Cardiac fibroblast (primary cell): ENCODE results near the gene TNFRSF13B.
A peak's percentile ranks its signal among the peaks of the same experiment; 100 is the strongest.
"Not testable (repeated sequence)": the region's sequence is repeated elsewhere in the genome, so short reads cannot be mapped to it uniquely, and the experiment has no call there.

Experiments used
- DNase-seq, 2 donors: peaks; one replicate each; pipeline versions ENCODE4 v3.0.0 to v3.0.0-alpha.2; 2010; ENCODE audit warnings: low read depth in 2 of 2
- H3K4me3 ChIP-seq, 2 donors: replicated peaks in 1 of 2; 1 replicate in 1 of 2; 2 replicates in 1 of 2; pipeline ENCODE4 v1.5.1; 2011; ENCODE audit warnings: low read depth in 2 of 2, low read length in 2 of 2, mild to moderate bottlenecking in 2 of 2, moderate library complexity in 1 of 2
- TF ChIP-seq, protein P1 (sequence below): IDR thresholded peaks from one replicate; pipeline ENCODE4 v1.5.1; 2011; ENCODE audit warnings: low read depth, mild to moderate bottlenecking, low read length, inconsistent platforms

The TNFRSF13B gene

DNA sequence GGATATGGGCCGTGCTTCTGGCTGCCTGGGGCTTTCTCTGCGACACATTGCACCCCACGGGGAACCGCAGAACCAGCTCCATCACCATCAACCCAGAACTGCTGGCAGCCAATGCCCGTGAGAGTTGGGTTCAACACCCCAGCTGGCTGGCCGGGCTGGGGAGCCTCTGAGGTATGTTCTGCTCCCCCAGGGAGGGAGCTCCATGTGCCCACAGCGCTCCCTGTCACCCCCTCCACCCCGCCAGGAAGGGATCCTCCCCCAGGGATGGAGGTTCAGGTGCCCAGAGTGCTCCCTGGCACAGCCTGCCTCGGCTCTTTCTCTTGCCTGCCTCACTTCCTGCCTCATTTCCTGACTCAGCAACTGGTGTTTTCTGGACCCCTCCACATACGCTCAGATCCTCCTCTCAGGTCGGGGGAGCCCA lies 46.1 kb upstream of the TNFRSF13B start:
- H3K4me3 ChIP-seq = no peak overlapping the region
- TF ChIP-seq, protein P1, sequence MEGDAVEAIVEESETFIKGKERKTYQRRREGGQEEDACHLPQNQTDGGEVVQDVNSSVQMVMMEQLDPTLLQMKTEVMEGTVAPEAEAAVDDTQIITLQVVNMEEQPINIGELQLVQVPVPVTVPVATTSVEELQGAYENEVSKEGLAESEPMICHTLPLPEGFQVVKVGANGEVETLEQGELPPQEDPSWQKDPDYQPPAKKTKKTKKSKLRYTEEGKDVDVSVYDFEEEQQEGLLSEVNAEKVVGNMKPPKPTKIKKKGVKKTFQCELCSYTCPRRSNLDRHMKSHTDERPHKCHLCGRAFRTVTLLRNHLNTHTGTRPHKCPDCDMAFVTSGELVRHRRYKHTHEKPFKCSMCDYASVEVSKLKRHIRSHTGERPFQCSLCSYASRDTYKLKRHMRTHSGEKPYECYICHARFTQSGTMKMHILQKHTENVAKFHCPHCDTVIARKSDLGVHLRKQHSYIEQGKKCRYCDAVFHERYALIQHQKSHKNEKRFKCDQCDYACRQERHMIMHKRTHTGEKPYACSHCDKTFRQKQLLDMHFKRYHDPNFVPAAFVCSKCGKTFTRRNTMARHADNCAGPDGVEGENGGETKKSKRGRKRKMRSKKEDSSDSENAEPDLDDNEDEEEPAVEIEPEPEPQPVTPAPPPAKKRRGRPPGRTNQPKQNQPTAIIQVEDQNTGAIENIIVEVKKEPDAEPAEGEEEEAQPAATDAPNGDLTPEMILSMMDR = no peak
- no peak for DNase-seq

DNA sequence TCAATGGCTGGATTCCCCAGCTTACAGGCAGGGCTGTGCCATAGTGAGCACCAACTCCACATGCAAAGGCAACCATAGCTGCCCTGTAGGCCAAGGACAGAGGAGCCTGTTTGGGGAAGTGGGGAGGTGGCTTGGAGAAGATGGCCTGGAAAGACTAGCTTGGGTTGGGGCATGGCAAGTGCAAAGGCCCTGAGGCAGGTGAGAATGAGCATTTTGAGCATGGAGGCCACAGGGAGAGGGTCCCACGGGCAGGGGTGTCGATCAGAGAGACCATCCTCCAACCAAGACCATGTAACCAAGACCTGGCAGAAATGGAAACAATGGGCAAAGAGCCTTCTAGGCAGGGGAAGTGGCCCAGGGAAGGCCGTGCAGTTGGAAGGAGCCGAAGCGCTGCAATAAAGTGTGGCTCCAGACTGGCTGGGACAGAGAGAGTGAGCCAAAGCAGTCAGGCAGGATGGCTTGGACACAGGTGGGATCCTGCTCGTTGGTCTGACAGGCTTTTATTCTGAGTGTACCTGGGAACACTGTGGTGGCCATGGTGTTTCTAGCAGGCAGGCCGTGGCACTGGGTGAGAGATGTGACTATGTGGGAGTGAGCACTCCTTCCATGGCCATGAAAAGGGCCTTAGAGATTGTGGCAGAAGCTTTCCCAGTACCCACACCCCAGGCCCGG lies 45.6 kb upstream of the TNFRSF13B start:
- DNase-seq = no peak
- TF ChIP-seq, protein P1 = no peak
- no peak overlapping the region for H3K4me3 ChIP-seq

DNA sequence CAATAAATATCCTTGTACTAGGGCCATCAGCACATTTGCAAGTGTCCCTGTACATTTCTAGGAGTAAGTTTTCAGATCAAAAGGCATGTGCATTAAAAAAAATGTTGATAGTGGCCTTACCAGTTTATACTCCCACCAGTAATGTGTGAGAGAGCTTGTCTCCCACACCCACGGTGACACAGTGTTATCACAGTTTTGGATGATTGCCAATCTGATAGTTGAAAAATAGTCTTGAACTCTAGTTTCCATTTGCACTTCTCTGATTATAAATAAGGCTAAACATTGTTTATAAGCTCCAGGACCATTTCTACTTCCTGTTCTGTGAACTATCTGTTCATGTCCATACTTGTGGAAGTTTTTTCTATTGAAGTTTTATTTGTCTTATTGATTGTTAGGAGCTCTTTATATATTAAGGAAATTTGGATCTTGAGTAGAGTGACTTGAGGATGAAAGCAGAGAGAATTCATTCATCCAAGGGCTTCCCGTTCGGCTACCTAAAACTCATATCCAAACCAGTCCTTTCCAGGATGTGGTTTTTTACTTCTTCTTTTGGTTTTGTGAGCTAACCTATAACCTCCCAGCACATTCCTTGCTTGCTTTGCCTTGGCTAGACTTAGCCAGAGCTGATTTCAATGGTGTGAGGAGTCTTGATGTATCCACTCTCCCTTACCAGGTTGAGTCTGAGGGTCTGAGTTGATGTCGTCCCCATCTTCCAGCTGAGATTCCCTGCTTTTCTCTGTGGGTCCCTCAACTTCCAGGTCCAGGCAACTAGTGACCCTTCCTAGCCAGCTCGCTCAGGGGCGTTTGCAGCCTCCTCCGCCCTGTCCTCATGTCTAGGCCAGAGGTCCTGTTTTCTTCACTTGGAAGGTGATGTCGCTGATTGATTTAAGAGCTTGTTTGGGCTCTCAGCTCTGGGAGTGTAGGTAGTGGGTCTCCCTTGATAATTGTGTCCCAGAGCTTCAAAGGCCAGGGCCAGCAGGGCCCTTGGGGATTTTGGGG lies 44.6 kb upstream of the TNFRSF13B start:
- H3K4me3 ChIP-seq, DNase-seq: not testable (repeated sequence)

DNA sequence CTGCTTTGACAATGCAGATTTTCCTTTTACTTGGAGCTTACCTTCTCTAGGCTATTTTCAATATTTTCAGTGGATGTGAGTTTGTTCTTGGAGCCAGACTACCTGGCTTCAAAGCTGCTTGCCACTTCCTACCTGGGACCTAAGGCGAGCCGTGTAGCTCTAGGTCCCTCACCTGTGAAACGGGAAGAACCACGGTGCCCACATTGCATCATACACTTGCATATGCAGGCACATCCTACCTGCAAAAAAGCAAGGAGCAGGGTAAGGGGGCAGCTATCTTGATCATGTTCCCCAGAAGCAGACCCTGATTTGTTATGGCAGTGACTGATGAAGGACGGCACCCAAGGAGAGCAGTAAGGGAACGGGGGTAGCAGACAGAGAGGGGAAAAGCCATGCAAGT lies 43.3 kb upstream of the TNFRSF13B start:
- TF ChIP-seq, protein P1 = no peak
- H3K4me3 ChIP-seq = no peak overlapping the region
- DNase-seq = no peak

DNA sequence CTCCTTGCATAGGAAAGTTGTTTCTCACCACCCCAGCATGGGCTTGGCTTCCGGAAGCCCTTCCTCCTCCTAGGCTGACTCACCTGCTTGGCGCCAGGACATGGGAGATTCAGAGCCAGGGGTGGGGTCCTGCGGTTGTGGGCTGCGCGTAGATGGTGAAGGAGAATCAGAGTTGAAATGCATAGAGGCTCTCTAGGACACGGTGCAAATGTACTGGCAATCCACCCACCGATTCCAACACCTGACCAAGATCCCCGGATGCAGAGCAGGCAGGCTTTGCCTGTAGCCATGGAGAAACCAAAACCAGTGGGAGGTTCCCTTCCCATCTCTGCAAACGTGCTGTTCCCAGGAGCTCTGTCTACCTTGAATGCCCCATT lies 42.8 kb upstream of the TNFRSF13B start:
- H3K4me3 ChIP-seq = not testable (repeated sequence)

DNA sequence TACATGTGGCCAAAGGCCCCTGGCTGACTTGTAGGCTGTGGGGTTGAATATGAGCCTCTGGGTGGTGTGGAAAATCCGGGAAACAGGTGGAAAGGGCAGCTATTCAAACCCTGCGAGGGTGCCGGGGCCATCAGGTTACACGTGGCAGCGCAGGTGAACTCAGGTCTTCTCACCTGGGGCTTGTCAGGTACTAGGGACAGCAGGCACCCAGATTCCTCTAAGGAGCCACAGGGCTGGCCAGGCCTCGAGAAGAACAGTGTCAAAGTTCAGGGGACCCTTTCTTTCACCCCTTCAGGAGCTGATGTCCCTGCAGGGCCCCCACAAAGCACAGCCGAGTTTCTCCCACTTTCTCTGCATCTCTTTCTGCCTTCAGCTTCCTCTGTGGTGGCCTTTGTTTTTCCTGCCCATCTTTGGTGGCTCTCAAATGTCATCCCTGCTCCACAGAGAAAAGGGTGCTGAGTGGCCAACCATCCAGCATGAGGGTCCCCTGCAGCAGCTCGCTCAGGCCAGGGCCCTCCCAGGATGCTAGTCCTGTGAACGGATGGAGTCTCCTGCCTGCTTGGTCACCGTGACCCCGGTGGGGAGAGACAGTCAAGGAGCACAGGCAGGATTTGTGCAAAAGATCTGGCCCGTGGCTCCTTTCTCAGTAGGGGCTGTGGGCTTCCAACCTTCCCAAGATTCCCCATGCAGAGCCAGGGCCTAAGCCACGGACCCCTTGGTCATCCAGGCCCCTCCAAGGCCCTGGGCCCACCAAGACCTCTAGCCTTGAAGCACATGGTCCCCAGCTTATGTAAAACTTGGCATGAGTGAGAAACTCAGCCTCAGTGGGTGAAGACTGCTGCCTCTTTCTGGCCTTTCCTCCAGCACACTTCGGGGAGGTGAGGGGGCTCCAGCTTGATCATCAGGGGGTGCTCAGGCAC lies 42.2 kb upstream of the TNFRSF13B start:
- not testable (repeated sequence) for H3K4me3 ChIP-seq, DNase-seq

More for the DNA sequence above, 42.8 kb upstream of the TNFRSF13B start:
- DNase-seq = peak; percentile 20 to 52

DNA sequence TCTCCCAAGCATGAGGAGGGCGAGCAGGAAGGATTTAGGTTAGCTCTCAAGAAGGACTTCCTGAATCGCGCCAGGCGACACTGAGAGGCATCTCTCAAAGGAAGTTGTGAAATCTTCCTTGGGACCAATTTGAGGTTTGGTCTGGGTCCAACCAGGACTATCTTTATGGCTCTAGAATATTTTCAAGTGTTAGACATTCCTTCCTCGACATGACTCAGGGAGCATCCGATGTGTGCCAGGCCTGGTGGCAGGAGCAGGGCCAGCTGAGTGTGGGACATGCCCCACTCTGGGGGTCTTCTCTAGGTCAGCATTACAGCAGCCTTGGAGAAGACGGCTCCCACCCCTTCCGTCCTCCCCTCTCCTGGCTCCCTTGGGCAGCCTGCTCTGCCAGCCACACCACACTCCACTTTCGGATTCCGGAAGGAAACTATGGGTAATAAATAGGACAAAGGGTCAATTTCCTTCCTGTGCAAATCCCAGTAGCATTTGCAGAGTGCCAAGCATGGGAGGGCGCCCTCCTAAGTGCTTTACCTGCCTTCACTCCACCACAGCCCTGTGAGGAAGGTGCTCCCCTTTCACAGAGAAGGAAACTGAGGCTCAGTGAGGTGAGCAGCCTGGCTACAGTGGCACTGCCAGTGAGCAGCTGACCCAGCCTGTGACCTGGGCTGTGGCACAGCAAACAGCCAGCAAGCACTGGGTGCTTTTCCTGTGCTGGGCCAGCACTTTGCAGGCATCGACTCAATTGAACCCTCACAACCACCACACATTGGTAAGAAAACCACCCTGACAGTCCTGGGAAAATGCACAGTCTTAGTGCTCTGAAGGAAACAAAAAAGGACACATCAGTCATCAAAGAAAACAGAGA lies 39.4 kb upstream of the TNFRSF13B start:
- DNase-seq = peak; percentile 84 to 90
- H3K4me3 ChIP-seq = not testable (repeated sequence)

DNA sequence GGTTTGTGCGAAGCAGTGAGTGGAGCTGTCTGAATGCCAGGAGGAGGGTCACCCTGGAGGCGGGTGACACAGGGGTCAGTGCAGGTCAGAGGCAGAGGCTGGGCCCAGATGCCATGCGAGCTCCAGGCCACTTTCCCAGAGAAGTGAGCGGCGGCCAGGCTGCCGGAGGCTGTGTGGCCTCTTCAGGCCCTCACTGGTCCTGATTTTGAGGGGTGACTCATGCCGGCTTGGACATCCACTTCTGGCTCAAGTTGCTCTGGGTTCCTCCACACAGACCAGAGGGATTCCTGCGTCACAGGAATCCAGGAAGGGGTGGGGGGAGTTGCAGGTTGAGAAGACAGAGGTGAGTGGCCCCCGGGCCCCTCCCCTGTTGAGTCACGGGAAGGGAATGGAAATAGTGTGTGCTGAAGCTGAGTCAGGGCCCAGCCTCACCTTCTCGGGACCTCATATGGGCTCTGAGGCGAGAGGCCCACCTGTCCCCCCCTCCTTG lies 38.7 kb upstream of the TNFRSF13B start:
- not testable (repeated sequence) for H3K4me3 ChIP-seq, DNase-seq

DNA sequence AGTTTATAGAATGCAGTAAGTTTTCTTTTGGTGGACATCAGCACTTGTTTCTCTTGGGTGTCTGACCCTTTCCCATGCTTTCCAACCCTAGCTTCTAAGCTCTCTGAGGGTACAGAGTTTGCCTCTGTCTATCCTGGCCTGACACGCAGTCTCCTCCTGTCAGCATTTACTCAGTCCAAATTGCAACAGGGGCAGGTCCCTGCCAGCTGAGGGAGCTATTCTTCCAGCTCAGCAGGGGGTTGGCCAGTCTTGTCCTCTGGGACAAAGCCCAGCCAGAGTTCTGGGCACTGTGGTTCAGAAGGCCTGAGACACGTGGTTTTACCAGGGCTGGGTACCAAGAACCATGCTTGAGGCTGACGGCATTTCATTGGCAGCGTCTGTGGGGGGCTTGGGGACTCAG lies 38.1 kb upstream of the TNFRSF13B start:
- not testable (repeated sequence) for H3K4me3 ChIP-seq
- DNase-seq = peak; percentile 16 to 35

DNA sequence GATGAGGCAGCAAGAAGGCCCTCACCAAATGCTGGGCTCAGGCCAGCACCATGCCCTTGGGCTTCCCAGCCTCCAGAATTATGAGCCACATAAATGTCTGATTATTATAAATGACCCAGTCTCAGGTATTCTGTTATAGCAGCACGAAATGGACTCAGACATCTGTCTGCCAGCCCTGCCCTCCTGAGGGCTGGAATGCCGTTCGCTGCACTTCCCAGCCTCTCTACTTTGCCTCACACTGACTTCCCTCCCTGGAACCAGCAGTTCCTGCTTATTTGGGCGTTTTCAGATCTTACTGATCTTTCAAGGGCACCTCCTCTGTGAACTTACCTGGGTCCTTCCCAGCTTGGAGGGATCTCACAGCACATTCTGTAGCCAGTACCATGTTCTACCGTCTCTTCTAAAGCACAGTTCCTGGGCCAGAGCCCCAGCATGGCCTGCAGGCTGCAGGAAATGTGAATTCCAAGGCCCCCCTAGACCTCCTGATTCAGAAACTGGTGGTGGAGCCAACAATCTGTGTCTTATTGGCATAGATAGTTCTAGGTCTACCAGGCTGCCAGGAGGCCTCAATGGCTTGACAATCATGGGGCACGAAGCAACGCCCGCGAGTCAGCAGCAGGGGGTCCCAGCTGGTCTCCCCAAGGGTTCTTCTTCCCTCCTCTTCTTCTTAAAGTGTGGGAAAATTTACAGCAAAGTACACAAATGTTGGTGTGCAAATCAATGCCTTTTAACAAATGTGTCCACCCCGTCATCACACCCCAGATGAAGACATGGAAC lies 36.9 kb upstream of the TNFRSF13B start:
- DNase-seq, H3K4me3 ChIP-seq: not testable (repeated sequence)

DNA sequence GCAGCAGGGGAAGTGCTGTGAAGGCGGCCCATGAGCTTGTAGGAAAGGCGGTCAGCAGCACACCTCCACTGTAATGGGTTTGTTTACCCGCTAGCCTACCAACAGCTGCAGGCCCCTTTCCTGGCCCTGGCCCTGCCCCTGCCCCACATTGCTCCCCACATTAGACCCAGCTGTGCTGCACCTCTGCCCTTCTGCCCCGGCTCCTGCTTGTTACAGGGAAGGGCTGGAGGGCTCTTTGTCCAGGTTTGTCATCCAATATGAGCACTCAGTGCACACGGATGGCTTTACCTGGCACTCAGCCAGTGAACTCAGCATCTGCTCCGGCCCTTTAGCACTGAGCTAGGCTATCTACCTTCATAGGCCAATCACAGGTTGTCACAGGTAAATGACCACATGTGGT lies 36.0 kb upstream of the TNFRSF13B start:
- not testable (repeated sequence) for H3K4me3 ChIP-seq

DNA sequence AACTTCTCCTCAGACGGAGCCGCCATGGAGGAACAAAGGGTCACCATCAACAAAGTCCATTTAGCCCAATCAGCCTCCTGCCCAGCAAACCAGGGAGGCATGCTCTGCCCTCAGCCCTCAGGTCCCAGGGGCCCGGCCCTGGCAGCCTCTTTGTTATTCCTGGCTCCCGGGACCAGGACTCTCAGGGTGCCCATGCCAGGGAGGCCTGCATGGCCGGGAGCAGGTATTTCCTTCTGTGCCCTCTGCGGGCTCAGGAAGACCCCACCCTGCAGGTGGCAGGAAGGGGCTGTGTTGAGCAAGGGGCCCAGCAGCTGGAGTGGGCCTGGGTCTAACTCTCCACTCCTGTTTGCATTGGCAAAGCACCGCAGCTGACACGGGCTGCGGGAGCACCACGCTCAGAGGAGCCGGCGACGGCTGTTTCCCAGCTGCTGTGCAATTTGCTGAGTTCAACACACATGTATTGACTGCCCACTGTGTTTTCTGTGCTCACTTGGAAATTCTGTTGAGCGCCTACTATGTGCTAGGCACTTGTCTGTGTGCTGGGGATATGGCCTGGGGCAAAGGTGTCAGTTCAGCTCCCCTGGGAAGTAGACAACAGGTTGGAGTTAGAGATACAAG lies 33.2 kb upstream of the TNFRSF13B start:
- DNase-seq, H3K4me3 ChIP-seq: not testable (repeated sequence)

More for the DNA sequence above, 36.0 kb upstream of the TNFRSF13B start:
- DNase-seq = not testable (repeated sequence)
